Brain microvascular endothelial cell (primary cell): Measurements from ENCODE around the gene VMP1.
"Not testable (repeated sequence)": the region's sequence is repeated elsewhere in the genome, so short reads cannot be mapped to it uniquely, and the experiment has no call there.

Experiments used
- DNase-seq: peaks from one replicate; pipeline ENCODE4 v3.0.0-alpha.2; 2020
- H3K27ac ChIP-seq: fragments of 250-450 bp; sonication (Bioruptor Pico); 2 replicates; pipeline ENCODE4 v1.5.1; 2020; ENCODE audit warnings: mild to moderate bottlenecking, moderate library complexity
- H3K27me3 ChIP-seq: fragments of 250-450 bp; sonication (Bioruptor Pico); replicated peaks from 2 replicates; pipeline ENCODE4 v1.5.1; 2020; ENCODE audit warnings: mild to moderate bottlenecking
- H3K36me3 ChIP-seq: fragments of 250-450 bp; sonication (Bioruptor Pico); replicated peaks from 2 replicates; pipeline ENCODE4 v1.5.1; 2020; ENCODE audit warnings: mild to moderate bottlenecking
- H3K4me3 ChIP-seq: 2 replicates; pipeline ENCODE4 v1.5.1; 2011; ENCODE audit warnings: low read depth, mild to moderate bottlenecking, control low read depth, low read length, moderate library complexity
- CTCF ChIP-seq: IDR thresholded peaks from 2 replicates; pipeline ENCODE4 v1.5.1; 2011; ENCODE audit warnings: low read depth, mild to moderate bottlenecking, moderate library complexity, low read length, control low read depth, inconsistent platforms; ENCODE audit errors: missing control alignments
- in situ Hi-C: cut with HindIII; loops from 2 replicates; pipeline ENCODE4 v1.10.0; 2017; ENCODE audit warnings: low sequenced_read_pairs, low pct_ligation_motif_present

The VMP1 gene

GRCh38 chr17:59845595-59846393 lies 138.3 kb downstream of the VMP1 start:
- H3K27ac ChIP-seq, result peak overlapping the region; percentile 99
- H3K36me3 ChIP-seq, result peaks cover 14% of the 10 kb centered on the region
- H3K27me3 ChIP-seq, result no peaks in the 10 kb centered on the region
- H3K4me3 ChIP-seq, result no peak overlapping the region
- no peak for TF ChIP-seq CTCF
- in situ Hi-C loops, result loop anchor here (10.0 kb wide), 1 partner anchor 71 kb away; no protein-coding TSS in a partner anchor
- peak; percentile 75 for DNase-seq

GRCh38 chr17:59846394-59847165 lies 139.1 kb downstream of the VMP1 start:
- Histone ChIP-seq H3K36me3 (peaks cover 6% of the 10 kb centered on the region), H3K27ac (peak overlapping the region; percentile 99)
- peak; percentile 66 for DNase-seq

GRCh38 chr17:59848385-59848668 lies 140.9 kb downstream of the VMP1 start:
- no peak for DNase-seq
- in situ Hi-C loops, result loop anchor here (10.0 kb wide), 1 partner anchor 74 kb away; no protein-coding TSS in a partner anchor
- Histone ChIP-seq H3K27me3 (no peaks in the 10 kb centered on the region), H3K4me3 (no peak overlapping the region), H3K27ac (no peak overlapping the region), H3K36me3 (no peaks in the 10 kb centered on the region)
- no peak for TF ChIP-seq CTCF

More at GRCh38 chr17:59846394-59847165, 139.1 kb downstream of the VMP1 start:
- Histone ChIP-seq H3K4me3 (no peak overlapping the region), H3K27me3 (no peaks in the 10 kb centered on the region)
- TF ChIP-seq CTCF, result no peak
- in situ Hi-C loops, result loop anchor here (10.0 kb wide), 1 partner anchor 72 kb away; no protein-coding TSS in a partner anchor

GRCh38 chr17:59848778-59849177 lies 141.3 kb downstream of the VMP1 start:
- peak; percentile 49 for DNase-seq
- no peak for TF ChIP-seq CTCF
- in situ Hi-C loops, result loop anchor here (10.0 kb wide), 1 partner anchor 74 kb away; no protein-coding TSS in a partner anchor
- H3K27ac ChIP-seq, result no peak overlapping the region
- H3K4me3 ChIP-seq, result no peak overlapping the region
- H3K36me3 ChIP-seq, result no peaks in the 10 kb centered on the region
- H3K27me3 ChIP-seq, result no peaks in the 10 kb centered on the region

- H3K27ac ChIP-seq, H3K36me3 ChIP-seq, H3K27me3 ChIP-seq, H3K4me3 ChIP-seq, in situ Hi-C loops, DNase-seq: not testable (repeated sequence)
These were observed 142.9 kb downstream of the VMP1 start for GRCh38 chr17:59850311-59850710.
